HUDEP-2 (cell line): Measurements from ENCODE around the gene FLT3.
A peak's percentile ranks its signal among the peaks of the same experiment; 100 is the strongest.
"Not testable (repeated sequence)": the region's sequence is repeated elsewhere in the genome, so short reads cannot be mapped to it uniquely, and the experiment has no call there.

ENCODE experiments used
- DNase-seq, 76 experiments: peaks; one replicate each; lab custom pipeline; 2025; ENCODE audit not compliant: unreplicated experiment in 76 of 76; lab: John Stamatoyannopoulos, UW

The FLT3 gene

GRCh38 chr13:28101886-28102285 lies 1.5 kb upstream of the FLT3 start:
- not testable (repeated sequence) for DNase-seq

DNA sequence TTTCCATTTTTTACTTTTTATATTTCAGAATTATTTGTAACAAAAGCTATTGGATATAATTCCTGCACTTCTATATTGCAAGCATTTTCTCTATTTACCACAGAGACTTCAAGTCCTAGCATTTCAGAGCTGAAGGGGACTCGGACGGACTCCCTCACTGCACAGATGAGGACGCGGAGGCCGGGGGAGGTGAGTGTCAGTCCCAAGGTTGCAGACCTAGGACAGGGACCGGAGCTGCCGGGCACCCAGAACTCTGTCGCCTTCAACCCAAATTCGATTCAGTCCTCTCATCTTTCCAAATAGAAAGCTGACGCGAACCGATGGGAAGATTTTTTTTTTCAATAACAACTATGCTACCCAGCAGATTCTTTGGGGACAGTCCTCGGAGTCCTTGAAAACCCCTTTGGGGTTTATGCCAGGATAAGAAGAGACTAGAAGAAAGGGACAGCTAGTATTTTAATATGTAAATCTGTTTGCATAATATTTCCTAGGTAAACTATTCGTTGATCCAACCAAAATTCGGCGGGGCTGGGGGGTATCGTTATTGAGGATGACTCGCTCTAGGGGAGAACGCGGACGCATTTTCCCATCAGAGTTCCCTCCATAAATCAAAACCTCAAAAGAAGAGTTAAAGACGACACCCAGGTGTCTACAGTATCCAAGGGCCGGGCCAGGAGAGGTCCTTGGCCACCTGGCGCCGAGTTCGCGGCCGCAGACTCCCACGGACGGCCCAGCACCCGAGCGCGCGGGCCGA lies 803 bp downstream of the FLT3 start:
- no peak for DNase-seq

DNA sequence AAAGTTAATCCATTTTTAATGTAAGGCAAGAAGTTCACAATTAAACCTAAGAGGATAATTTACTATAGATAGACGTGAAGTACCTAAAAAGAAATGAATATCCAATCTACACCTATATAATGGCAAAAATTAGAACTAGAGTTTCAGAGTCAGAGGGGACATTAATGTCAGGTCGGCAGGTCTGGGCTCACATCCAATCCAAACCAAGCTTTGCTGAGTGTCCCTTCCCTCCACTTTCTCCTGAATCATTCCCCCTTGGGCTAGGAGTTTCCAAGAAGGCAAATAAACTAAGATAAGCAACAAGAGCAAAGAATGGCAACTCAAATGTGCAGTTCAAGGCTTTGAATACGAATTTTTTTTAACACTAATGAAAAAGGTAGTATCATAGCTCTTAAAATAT lies 2.9 kb downstream of the FLT3 start:
- DNase-seq, result no peak

GRCh38 chr13:28094306-28094705 lies 6.1 kb downstream of the FLT3 start:
- DNase-seq, result peak in 3 of 76 experiments; percentile 2 to 6 (median 4)

DNA sequence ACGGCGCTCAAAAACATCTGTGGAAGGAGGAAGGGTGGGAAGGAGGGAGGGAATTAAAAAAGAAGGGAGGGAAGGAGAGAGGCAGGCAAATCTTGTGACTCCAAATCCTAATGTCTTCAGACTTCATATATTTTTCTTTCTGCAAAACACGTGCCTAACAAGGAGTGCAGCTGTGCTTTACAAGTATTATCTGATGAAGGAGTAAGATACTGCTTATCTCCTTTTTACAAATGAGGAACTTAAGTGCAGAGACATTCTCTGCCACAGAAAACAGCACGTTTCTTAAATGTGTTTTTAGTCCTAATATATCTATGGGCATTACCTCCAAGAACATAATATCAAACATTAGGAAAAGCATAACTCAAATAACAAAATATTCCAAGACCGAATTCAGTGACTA lies 6.5 kb downstream of the FLT3 start:
- peak in 13 of 76 experiments; percentile 6 to 52 (median 22) for DNase-seq

DNA sequence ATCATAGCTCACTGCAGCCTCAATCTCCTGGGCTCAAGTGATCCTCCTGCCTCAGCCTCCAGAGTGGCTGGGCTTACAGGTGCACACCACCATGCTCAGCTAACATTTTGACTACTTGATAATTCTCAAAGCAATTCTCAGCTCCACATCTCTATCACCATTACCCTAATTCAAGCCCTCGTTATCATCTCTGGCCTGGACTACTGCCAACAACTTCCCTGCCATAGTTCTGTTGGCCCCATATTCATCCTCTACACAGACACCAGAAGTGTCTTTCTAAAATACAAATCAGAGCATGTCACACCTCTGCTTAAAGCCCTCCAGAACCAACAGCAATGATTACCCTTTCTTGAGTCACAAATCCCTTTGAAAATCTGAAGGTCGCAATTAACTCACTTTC lies 7.9 kb downstream of the FLT3 start:
- peak in 6 of 76 experiments; percentile 4 to 35 (median 8) for DNase-seq

- no peak for DNase-seq
Observed at GRCh38 chr13:28089065-28089464, 11.3 kb downstream of the FLT3 start.

DNA sequence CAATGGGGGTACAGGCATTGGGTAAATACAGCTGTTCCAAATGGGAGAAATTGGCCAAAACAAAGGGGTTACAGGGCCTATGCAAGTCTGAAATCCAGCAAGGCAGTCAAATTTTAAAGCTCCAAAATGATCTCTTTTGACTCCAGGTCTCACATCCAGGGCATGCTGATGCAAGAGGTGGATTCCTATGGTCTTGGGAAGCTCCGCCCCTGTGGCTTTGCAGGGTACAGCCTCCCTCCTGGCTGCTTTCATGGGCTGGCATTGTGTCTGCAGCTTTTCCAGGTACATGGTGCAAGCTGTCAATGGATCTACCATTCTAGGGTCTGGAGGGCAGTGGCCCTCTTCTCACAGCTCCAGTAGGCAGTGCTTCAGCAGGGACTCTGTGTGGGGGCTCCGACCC lies 22.6 kb downstream of the FLT3 start:
- not testable (repeated sequence) for DNase-seq

DNA sequence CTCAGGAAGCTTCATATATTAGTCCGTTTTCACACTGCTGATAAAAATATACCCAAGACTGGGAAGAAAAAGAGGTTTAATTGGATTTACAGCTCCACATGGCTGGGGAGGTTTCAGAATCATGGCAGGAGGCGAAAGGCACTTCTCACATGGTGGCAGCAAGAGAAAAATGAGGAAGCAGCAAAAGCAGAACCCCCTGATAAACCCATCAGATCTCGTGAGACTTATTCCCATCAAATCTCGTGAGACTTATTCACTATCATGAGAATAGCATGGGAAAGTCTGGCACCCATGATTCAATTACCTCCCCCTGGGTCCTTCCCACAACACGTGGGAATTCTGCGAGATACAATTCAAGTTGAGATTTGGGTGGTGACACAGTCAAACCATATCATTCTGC lies 23.1 kb downstream of the FLT3 start:
- no peak for DNase-seq

DNA sequence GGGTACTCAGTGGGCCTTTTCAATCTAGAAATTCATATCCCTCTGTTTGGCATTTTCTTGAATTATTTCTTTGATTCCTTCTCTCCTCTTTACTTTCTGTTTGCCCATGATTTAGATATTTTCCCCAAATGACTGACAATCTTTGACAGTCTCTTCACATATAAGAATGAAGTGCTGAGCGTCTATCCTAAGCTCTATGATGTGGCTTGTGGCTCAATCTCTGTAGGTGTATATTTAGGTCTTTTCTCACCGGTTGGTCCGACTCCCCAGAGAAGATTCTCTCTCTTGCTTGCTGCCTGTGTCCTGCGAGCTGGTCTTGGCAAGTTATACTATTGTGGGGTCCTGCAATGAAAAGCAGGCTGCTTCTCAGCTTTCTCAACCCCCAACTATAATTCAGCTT lies 29.0 kb downstream of the FLT3 start:
- DNase-seq, result no peak

- DNase-seq, result no peak
Observed at GRCh38 chr13:28067491-28067890, 32.9 kb downstream of the FLT3 start.

- DNase-seq, result peak in 60 of 76 experiments; percentile 1 to 74 (median 32)
Observed at GRCh38 chr13:28058866-28059613, 41.3 kb downstream of the FLT3 start.

DNA sequence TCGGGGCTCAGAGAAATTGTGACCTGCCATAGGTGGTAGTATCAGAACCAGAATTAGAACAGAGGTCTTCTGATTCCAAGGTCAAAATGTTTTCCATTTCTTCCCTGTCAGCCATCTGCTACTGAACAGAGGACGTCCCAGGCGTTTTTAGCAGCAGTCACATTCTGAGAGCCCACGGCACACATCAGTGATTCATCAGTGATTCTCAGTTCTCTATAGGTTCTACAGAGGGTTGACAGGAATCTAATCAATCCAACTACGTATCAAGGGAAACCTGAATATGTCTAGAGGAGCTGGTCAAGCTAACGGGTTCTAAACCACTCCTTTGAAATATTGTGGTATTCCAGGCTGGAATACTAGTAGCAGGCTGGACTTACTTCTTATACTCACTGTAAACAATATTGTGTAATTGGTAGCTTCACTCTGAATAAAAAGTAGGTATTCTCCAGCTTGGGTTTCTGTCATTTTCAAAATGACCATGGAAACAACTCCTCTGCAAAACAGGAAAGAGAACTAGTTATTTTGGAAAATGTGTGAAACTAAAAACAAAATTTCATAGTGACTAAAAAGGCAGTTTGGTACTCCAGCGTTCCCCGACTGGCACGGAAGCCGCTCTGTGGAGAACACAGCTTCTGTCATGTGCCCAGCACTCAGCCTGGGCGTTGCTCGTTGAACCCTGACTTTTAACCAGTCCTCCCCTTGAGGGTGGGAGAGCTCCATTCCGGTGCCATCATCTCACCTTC lies 43.2 kb downstream of the FLT3 start:
- no peak for DNase-seq

DNA sequence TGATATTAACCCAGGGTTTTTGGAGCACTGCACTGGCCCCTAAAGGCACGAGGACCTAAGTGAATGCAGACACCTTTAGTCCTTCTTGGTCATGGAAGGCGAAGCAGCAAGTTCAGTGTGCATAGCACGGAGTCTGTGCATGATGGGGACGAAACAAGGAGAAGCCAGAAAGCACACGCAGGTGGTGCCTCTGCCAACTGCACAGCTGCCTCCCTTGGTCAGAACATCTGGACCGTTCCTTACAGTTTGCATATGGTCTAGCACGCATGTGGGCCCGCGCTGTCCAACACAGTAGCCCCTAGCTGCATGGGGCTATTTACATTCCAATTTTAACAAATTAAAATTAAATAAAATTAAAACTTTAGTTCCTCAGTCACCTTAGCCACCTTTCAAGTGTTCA lies 44.0 kb downstream of the FLT3 start:
- DNase-seq, result no peak

GRCh38 chr13:28055357-28055756 lies 45.0 kb downstream of the FLT3 start:
- no peak for DNase-seq

GRCh38 chr13:28052945-28053344 lies 47.4 kb downstream of the FLT3 start:
- no peak for DNase-seq

GRCh38 chr13:28049880-28050875 lies 50.2 kb downstream of the FLT3 start:
- no peak for DNase-seq

DNA sequence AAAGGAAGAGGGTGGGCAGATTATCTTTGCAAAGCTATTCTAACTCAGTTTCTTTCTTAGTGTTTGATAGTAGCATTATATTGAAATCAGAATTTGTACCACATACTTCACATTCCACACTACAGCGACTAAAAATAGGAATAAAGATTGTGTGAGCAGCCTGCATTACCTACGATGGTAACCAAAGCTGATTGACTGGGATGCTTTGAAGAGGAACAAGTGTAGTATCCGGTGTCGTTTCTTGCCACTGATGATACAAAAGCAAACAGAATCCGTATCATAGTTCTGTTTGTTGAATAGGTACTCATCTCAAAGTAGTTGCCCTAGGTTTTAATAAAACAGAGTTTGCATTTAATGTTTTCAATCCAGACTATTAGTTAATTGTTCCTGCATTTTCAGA lies 51.2 kb downstream of the FLT3 start:
- DNase-seq, result no peak

GRCh38 chr13:28048768-28049167 lies 51.6 kb downstream of the FLT3 start:
- no peak for DNase-seq

- DNase-seq, result no peak
Observed at GRCh38 chr13:28047757-28048388, 52.5 kb downstream of the FLT3 start.
